K562 treated with DMSO at 1 percent for 24 hours (cell line): Measurements from ENCODE around the gene RUSC1. TPM values are rescaled to one million over a fixed set of nuclear protein-coding genes. Genes with fewer than 3 reads are reported as not detected.

ENCODE experiments used
- total RNA-seq: library from RNA; unstranded; fragments of 300-600 nt; gene quantifications from 2 replicates; pipeline ENCODE4 v1.2.3, GENCODE V29; 2022; ENCODE audit warnings: low read depth; ENCODE audit not compliant: insufficient read depth

RUSC1 gene
- total RNA-seq = 75.1 and 77.0 TPM in 2 replicates

GRCh38 chr1:155320661-155321617 is at the start of gene RUSC1:
Gene RUSC1, plus strand, starts transcription at chr1:155320894. Its CDS starts 880 bp downstream, at chr1:155321774.

GRCh38 chr1:155273343-155274245 is 47.1 kb upstream of the RUSC1 start, which contains the start of gene CLK2:
Gene CLK2, minus strand, starts transcription at chr1:155273504. Its CDS starts 2,527 bp downstream, at chr1:155270977.

GRCh38 chr1:155277070-155277901 is 43.4 kb upstream of the RUSC1 start, which contains the start of gene HCN3:
Gene HCN3, plus strand, starts transcription at chr1:155277463. Its CDS starts 128 bp downstream, at chr1:155277591.

GRCh38 chr1:155301342-155301841 is 19.3 kb upstream of the RUSC1 start, which contains the start of gene PKLR:
Gene PKLR, minus strand, starts transcription at chr1:155301438. Its CDS starts 43 bp downstream, at chr1:155301395.

GRCh38 chr1:155308493-155309422 is 11.9 kb upstream of the RUSC1 start, which contains the start of gene FDPS:
Gene FDPS, plus strand, starts transcription at chr1:155308866. Its CDS starts 924 bp downstream, at chr1:155309790.

Other genes starting within 250 kb of the RUSC1 start
- 5.8 and 5.9 TPM in 2 replicates for gene EFNA3, start 242.1 kb upstream of the RUSC1 start, total RNA-seq
- 4.9 and 5.8 TPM in 2 replicates for gene EFNA1, start 193.0 kb upstream of the RUSC1 start, total RNA-seq
- 107 and 111 TPM in 2 replicates for gene SLC50A1, start 185.0 kb upstream of the RUSC1 start, total RNA-seq
- gene DPM3, start 180.4 kb upstream of the RUSC1 start, total RNA-seq = 97.5 and 132 TPM in 2 replicates
- gene KRTCAP2, start 147.6 kb upstream of the RUSC1 start, total RNA-seq = 319 and 328 TPM in 2 replicates
- gene TRIM46, start 147.0 kb upstream of the RUSC1 start, total RNA-seq = not detected in 2 replicates
- gene THBS3, start 113.0 kb upstream of the RUSC1 start, total RNA-seq = 4.2 and 4.4 TPM in 2 replicates
- 72.4 and 82.0 TPM in 2 replicates for gene MTX1, start 112.2 kb upstream of the RUSC1 start, total RNA-seq
- gene ENTREP3, start 65.4 kb upstream of the RUSC1 start, total RNA-seq = 38.1 and 40.6 TPM in 2 replicates
- gene SCAMP3, start 58.5 kb upstream of the RUSC1 start, total RNA-seq = 123 and 125 TPM in 2 replicates
- gene CLK2, start 47.4 kb upstream of the RUSC1 start, total RNA-seq = 33.3 and 42.5 TPM in 2 replicates
- 5.9 and 6.2 TPM in 2 replicates for gene HCN3, start 43.4 kb upstream of the RUSC1 start, total RNA-seq
- 18.6 and 20.2 TPM in 2 replicates for gene PKLR, start 19.5 kb upstream of the RUSC1 start, total RNA-seq
- gene FDPS, start 12.0 kb upstream of the RUSC1 start, total RNA-seq = 215 TPM in 2 replicates
- 7.9 and 8.2 TPM in 2 replicates for gene ASH1L, start 241.9 kb downstream of the RUSC1 start, total RNA-seq